HS-5 (cell line): ENCODE measurements around the gene PLA2G5.

Experiments
- DNase-seq: peaks from one replicate; pipeline ENCODE4 v3.0.0-alpha.2; 2012; ENCODE audit warnings: low read depth

The PLA2G5 gene

GRCh38 chr1:20068722-20069121 is 1.3 kb upstream of the PLA2G5 start:
- DNase-seq = no peak

- DNase-seq = no peak
Observed at GRCh38 chr1:20070357-20070756, 363 bp downstream of the PLA2G5 start.

GRCh38 chr1:20071416-20071815 is 1.4 kb downstream of the PLA2G5 start:
- DNase-seq = no peak

DNA sequence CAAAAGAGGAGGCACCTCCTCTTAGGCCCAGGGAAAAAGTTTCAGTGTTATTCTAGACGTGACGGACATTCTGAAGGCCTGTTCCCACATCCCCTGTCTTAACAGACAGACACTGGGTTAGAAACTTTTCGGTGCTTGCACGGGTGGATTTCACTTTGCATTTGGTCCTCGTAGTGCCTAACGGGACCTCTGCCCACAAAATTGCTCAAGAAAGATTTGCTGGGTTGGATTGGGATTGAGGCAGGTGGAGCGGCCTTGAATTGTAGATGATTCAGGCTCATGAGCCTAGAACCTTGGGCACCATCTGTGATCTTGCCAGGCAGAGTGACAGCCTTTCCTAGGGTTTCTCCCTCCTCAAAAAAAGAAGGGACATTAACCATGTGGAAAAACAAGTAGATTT is 2.8 kb downstream of the PLA2G5 start:
- DNase-seq = no peak

DNA sequence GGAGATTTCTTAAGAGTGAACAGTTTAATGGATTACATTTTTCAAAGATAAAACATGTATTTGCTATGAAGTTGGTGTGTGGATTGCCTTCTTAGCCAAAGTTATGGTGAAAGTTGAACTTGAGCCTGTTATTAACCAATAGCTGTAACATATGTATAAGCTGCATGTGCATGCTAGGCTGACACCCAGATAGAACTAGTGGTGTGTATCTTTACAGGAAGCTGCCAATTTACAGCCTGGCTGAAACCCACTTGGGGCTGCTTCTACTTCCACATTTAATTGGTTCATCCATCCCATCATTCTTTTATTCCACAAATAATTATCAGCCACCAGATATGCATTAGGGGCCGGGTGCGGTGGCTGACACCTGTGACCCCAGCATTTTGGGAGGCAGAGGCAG is 3.3 kb downstream of the PLA2G5 start:
- no peak for DNase-seq

DNA sequence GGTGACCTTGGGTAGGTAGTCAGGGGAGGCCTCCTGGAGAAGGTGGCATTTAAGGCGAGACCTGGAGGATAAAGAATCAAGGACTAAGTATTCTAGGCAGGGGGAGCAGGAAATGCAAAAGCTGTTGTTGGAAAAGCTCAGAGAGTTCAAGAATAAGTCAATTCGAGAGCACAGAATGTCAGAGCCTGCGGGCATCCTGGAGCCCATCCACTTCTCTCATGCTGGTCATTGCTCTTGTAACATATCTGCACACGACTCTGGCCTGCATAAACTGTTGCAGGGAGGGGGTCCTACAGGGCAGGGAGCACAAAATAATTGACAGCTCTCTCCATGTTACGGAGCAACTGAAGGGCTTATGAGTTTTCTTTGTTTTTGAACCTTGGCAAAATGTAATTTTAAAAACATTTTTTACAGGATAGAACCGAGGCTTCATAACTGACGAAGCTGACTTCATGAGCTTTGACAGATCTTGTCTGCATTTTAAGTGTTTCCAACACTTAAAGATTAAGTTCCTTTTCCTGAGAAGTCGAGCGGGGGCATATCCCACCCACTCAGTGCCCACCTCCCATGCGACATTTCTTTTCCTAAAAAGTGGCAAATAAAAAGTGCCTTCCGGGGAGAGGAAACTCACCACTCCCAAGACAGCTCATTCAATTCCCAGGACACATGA is 4.2 kb downstream of the PLA2G5 start:
- DNase-seq = no peak

- DNase-seq = no peak
Observed at GRCh38 chr1:20074725-20075171, 4.8 kb downstream of the PLA2G5 start.

- DNase-seq = no peak
Observed at GRCh38 chr1:20075345-20075744, 5.4 kb downstream of the PLA2G5 start.

- no peak for DNase-seq
Observed at GRCh38 chr1:20076223-20076622, 6.2 kb downstream of the PLA2G5 start.

- DNase-seq = no peak
Observed at GRCh38 chr1:20076710-20077461, 6.9 kb downstream of the PLA2G5 start.

GRCh38 chr1:20078171-20078651 is 8.2 kb downstream of the PLA2G5 start:
- no peak for DNase-seq

DNA sequence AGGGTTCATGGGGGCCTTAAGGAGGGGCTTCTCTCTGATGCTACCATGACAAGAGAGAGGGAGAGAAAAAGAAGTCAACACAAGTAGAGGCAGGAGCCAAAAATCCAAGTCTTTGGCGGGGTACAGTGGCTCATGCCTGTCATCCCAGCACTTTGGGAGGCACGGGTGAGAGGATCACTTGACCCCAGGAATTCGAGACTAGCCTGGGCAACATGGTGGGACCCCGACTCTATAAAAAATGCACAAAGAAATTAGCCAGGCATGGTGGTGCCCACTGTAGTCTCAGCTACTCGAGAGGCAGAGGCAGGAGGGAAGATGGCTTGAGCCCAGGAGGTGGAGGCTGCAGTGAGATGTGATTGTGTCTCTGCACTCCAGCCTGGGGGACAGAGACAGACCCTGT is 8.7 kb downstream of the PLA2G5 start:
- no peak for DNase-seq

- no peak for DNase-seq
Observed at GRCh38 chr1:20079661-20080305, 9.8 kb downstream of the PLA2G5 start.

DNA sequence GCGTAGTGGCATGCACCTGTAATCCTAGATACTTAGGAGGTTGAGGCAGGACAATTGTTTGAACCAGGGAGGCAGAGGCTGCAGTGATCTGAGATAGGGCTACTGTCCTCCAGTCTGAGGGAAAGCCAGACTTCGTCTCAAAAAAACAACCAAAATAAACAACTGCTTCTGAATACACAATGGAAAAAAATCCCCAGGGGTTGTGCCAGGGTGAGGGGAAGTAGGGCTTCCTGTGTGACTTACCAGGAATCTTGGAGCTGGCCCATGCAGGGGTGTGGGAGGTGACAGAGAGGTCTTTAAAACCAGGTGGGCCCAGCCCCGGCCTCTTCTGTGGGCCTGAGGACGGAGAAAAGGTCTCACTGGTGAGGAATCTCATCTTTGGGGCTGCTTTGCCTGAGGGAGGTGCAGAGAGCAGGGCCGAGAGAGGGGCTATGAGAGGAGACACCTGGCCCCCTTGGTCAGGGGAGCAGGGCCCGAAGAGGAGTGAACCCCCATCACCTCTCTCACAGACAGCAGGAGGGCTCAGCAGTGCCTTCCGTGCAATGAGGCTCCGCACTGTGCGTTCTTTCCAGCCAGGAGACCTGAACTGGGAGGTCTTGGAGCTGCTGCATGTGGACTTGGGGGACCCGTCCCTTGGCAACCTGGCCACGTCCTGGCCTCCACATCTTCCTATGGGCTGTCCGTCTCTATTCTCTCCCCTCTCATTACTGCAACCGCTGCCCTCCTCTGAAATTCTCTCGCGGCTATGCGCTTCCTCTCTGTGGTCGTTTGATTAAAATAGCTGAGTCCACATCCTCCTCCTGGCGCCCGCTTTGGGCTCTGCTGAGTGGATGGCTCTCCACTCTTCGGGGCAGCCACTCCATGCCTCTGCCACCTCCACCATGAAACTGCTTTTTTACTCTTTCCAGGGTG is 10.7 kb downstream of the PLA2G5 start:
- DNase-seq = no peak

GRCh38 chr1:20081353-20081810 is 11.4 kb downstream of the PLA2G5 start:
- DNase-seq = no peak

- no peak for DNase-seq
Observed at GRCh38 chr1:20082772-20083171, 12.8 kb downstream of the PLA2G5 start.

GRCh38 chr1:20083178-20083944 is 13.4 kb downstream of the PLA2G5 start:
- DNase-seq = no peak

DNA sequence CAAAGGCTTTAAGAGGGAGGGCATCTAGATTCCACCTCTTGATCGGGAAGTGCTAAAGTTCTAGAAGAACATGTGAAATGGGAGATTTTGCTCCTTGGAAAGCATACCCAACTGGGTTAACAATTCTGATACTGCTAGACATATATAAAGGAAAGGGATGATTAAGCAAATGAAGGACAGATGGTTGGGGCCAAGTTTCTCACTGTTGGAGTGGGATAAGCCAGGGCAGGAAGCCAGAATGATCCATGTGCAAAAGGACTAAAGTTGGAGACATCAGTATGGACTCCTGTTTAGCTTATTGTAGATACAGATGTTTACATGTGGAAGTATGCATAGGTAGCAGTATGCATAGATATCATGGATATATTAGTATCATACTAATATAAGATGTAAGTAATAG is 16.8 kb downstream of the PLA2G5 start:
- DNase-seq = no peak

DNA sequence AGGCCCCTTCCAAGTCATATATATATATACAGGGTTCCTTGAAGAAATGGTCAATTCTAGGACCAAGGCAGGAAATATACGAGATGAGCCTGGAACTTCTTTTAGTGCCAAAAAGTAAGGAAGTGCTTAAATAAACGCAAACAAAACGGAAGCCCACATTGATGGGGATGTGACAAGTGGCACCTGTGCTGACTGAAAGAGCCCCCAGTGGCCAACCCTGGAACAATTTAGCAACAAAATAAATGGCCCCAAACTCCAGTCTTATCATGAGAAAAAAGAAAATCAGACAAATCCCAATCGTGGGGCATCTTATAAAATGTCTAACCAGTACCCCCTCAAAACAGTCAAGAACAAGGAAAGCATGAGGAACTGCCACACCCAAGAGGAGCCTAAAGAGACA is 17.7 kb downstream of the PLA2G5 start:
- DNase-seq = no peak

DNA sequence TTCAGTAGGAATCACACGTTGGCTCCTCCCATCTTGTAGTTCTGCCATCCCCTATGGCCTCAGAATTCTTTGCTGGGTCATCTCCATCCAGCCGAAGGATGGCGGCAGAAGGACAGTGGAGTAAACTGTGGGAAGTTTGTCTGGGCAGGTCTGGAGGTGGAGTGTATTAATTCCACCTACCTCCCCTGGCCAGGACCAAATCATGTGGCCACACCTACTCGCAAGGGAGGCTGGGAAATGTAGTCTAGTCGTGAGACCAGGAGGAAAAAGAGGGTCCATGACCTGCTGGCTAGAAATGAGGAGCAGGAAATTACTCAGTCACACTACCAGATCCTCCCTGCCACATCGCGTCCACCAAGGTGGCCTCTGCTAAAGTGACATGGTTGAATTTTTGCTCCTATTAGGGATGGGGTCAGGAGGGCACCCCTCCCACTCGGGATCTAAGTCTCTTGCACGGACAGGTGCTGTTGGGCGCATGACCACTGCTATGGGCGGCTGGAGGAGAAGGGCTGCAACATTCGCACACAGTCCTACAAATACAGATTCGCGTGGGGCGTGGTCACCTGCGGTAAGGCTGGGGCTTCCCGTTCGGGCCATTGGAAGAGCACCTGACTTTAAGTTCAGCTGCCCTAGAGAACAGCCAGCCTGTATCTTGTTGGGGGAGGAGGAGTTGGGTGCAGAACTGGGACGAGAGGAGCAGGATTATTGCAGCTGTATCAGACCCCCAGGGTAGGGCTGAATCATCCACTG is 19.5 kb downstream of the PLA2G5 start:
- DNase-seq = no peak
